HepG2 (cell line): ENCODE measurements around the gene TEC. TPM values are rescaled to one million over a fixed set of nuclear protein-coding genes. Genes with fewer than 3 reads are reported as not detected.

Experiments
- AHR ChIP-seq: IDR thresholded peaks from 2 replicates; pipeline ENCODE4 v1.6.1; 2018; ENCODE audit warnings: missing genetic modification reagents, missing compliant biosample characterization
- FUBP1 ChIP-seq: sonication (generic); formaldehyde crosslinking; IDR thresholded peaks from 2 replicates; pipeline ENCODE4 v1.5.1; 2020; ENCODE audit warnings: missing genetic modification reagents, mild to moderate bottlenecking, borderline replicate concordance
- HMG20A ChIP-seq: IDR thresholded peaks from 2 replicates; pipeline ENCODE4 v1.6.1; 2016; ENCODE audit warnings: borderline replicate concordance
- KLF13 ChIP-seq: sonication (generic); formaldehyde crosslinking; IDR thresholded peaks from 2 replicates; pipeline ENCODE4 v1.4.0; 2020; ENCODE audit warnings: mild to moderate bottlenecking, missing genetic modification reagents
- TMF1 ChIP-seq: sonication (generic); formaldehyde crosslinking; IDR thresholded peaks from 2 replicates; pipeline ENCODE4 v1.8.1; 2022; ENCODE audit warnings: low read depth, missing genetic modification reagents
- YY1 ChIP-seq: IDR thresholded peaks from 2 replicates; pipeline ENCODE4 v1.6.1; 2011; ENCODE audit warnings: low read length, low read depth, moderate library complexity, mild to moderate bottlenecking; ENCODE audit not compliant: insufficient read depth, insufficient replicate concordance
- ZNF614 ChIP-seq: IDR thresholded peaks from 2 replicates; pipeline ENCODE4 v1.6.1; 2018; ENCODE audit warnings: missing biosample characterization, missing genetic modification reagents, inconsistent platforms, borderline replicate concordance
- ZNF775 ChIP-seq: sonication (generic); formaldehyde crosslinking; IDR thresholded peaks from 2 replicates; pipeline ENCODE4 v1.4.0; 2020; ENCODE audit warnings: missing genetic modification reagents, mild to moderate bottlenecking, moderate library complexity, borderline replicate concordance
- polyA plus RNA-seq, 8 experiments: library from polyadenylated mRNA; depleted of rRNA in 3 of 8; stranded (reverse) in 7 of 8; unstranded in 1 of 8; fragments of >200 nt; fragmentation: Illumina TruSeq in 4 of 8; extraction: Trizol in 4 of 8; gene quantifications; 2 replicates each; pipeline versions ENCODE4 v1.2.1 to v1.2.3, GENCODE V29; 2011 to 2016; ENCODE audit warnings: low read depth in 4 of 8, missing spikeins in 1 of 8, mixed read lengths in 1 of 8; ENCODE audit not compliant: insufficient read depth in 1 of 8
- total RNA-seq, 5 experiments: library from RNA; depleted of rRNA; stranded (reverse); fragments of >200 nt; fragmentation: Illumina TruSeq; extraction: Trizol; gene quantifications; 2 replicates each; pipeline ENCODE4 v1.2.3, GENCODE V29; 2016; ENCODE audit warnings: low read depth in 1 of 5
- TF ChIP-seq, protein P1 (sequence below), 2 experiments: sonication (generic) in 1 of 2; formaldehyde crosslinking in 1 of 2; IDR thresholded peaks; 2 replicates each; pipeline versions ENCODE4 v1.6.1 to v1.9.0; 2014 to 2022; ENCODE audit warnings: antibody characterized with exemption in 1 of 2, borderline replicate concordance in 1 of 2, inconsistent platforms in 1 of 2, low read depth in 1 of 2, missing genetic modification reagents in 1 of 2

Gene TEC
- total and polyA plus RNA-seq, 2 of the 13 experiments (the other 11 are each of a cell fraction or from before 2014, with no cell fraction given): 0.05 to 0.20 TPM

- TF ChIP-seq, protein P1, sequence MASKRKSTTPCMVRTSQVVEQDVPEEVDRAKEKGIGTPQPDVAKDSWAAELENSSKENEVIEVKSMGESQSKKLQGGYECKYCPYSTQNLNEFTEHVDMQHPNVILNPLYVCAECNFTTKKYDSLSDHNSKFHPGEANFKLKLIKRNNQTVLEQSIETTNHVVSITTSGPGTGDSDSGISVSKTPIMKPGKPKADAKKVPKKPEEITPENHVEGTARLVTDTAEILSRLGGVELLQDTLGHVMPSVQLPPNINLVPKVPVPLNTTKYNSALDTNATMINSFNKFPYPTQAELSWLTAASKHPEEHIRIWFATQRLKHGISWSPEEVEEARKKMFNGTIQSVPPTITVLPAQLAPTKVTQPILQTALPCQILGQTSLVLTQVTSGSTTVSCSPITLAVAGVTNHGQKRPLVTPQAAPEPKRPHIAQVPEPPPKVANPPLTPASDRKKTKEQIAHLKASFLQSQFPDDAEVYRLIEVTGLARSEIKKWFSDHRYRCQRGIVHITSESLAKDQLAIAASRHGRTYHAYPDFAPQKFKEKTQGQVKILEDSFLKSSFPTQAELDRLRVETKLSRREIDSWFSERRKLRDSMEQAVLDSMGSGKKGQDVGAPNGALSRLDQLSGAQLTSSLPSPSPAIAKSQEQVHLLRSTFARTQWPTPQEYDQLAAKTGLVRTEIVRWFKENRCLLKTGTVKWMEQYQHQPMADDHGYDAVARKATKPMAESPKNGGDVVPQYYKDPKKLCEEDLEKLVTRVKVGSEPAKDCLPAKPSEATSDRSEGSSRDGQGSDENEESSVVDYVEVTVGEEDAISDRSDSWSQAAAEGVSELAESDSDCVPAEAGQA (IDR thresholded peaks at IDR 0.05; ENCODE audit: low read depth): no peak
- TF ChIP-seq, protein P1 (CRISPR knock-in tag; IDR thresholded peaks at IDR 0.05; ENCODE audit: borderline replicate concordance): no peak
- TF ChIP-seq ZNF614 (no peak), KLF13 (CRISPR knock-in tag) (no peak), AHR (CRISPR knock-in tag) (no peak), FUBP1 (CRISPR knock-in tag) (no peak), YY1 (no peak), HMG20A (CRISPR knock-in tag) (no peak), TMF1 (CRISPR knock-in tag) (no peak), ZNF775 (CRISPR knock-in tag) (no peak)
- TF ChIP-seq, all 625 proteins: peak for 0
Observed at GRCh38 chr4:48227662-48228061, 42.0 kb downstream of the TEC start (continued).
